ENCODE results near the gene NDUFA9.

The NDUFA9 gene

DNA sequence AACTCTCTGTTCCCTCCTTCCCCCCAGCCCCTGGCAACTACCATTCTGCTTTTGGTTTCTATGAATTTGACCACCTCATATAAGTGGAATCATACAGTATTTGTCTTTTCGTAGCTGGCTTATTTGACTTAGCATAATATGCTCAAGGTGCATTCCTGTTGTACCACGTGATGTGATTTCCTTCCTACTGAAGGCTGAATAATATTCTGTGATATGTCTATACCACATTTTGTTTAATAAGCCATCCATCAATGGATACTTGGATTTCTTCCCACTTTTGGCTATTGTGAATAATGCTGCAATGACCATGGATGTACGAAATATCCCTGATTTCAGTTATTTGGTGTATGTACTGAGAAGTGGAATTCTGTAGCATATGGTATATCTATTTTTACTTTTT, 16.3 kb downstream of the NDUFA9 start (continued):
- TF ChIP-seq, protein P1, sequence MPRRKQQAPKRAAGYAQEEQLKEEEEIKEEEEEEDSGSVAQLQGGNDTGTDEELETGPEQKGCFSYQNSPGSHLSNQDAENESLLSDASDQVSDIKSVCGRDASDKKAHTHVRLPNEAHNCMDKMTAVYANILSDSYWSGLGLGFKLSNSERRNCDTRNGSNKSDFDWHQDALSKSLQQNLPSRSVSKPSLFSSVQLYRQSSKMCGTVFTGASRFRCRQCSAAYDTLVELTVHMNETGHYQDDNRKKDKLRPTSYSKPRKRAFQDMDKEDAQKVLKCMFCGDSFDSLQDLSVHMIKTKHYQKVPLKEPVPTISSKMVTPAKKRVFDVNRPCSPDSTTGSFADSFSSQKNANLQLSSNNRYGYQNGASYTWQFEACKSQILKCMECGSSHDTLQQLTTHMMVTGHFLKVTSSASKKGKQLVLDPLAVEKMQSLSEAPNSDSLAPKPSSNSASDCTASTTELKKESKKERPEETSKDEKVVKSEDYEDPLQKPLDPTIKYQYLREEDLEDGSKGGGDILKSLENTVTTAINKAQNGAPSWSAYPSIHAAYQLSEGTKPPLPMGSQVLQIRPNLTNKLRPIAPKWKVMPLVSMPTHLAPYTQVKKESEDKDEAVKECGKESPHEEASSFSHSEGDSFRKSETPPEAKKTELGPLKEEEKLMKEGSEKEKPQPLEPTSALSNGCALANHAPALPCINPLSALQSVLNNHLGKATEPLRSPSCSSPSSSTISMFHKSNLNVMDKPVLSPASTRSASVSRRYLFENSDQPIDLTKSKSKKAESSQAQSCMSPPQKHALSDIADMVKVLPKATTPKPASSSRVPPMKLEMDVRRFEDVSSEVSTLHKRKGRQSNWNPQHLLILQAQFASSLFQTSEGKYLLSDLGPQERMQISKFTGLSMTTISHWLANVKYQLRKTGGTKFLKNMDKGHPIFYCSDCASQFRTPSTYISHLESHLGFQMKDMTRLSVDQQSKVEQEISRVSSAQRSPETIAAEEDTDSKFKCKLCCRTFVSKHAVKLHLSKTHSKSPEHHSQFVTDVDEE (CRISPR knock-in tag; IDR thresholded peaks at IDR 0.05), result no peak
- TF ChIP-seq ZNF8 (CRISPR knock-in tag; IDR thresholded peaks at IDR 0.05) (no peak), PPARA (CRISPR knock-in tag; IDR thresholded peaks at IDR 0.05; ENCODE audit: borderline replicate concordance) (no peak), ISL1 (CRISPR knock-in tag; IDR thresholded peaks at IDR 0.05) (no peak)

DNA sequence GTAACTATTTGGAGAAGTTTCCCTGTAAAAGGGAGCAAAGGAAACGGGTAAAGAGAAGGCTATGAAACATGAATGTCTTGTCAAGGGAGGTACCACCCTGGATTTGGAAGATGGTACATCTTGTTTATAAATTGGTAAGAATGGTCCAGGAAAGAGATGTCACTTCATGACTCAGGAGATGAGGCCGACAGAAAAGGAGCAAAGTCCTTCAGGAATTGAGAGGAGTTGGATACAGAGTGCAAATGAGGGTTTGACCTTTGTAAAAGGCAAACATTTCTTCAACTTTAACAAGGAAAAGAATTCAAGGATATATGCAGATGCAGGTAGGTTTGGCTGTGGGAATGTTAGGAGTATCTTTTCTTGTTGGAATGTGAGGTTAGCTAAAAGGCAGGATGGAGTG, 30.8 kb downstream of the NDUFA9 start:
- ATAC-seq, result no peak
- no peak for TF ChIP-seq ZNF565 (CRISPR knock-in tag; conservative IDR thresholded peaks at IDR 0.05; ENCODE audit: low read depth)
- TF ChIP-seq ISL1 (CRISPR knock-in tag; IDR thresholded peaks at IDR 0.05), result no peak
- TF ChIP-seq, protein P2, sequence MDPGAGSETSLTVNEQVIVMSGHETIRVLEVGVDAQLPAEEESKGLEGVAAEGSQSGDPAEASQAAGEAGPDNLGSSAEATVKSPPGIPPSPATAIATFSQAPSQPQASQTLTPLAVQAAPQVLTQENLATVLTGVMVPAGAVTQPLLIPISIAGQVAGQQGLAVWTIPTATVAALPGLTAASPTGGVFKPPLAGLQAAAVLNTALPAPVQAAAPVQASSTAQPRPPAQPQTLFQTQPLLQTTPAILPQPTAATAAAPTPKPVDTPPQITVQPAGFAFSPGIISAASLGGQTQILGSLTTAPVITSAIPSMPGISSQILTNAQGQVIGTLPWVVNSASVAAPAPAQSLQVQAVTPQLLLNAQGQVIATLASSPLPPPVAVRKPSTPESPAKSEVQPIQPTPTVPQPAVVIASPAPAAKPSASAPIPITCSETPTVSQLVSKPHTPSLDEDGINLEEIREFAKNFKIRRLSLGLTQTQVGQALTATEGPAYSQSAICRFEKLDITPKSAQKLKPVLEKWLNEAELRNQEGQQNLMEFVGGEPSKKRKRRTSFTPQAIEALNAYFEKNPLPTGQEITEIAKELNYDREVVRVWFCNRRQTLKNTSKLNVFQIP (CRISPR knock-in tag; IDR thresholded peaks at IDR 0.05; ENCODE audit: borderline replicate concordance, low read depth), result no peak
- TF ChIP-seq ARNTL (CRISPR knock-in tag; IDR thresholded peaks at IDR 0.05; ENCODE audit: borderline replicate concordance, low read depth), result no peak
- no peak for TF ChIP-seq PPARA (CRISPR knock-in tag; IDR thresholded peaks at IDR 0.05; ENCODE audit: borderline replicate concordance)
- TF ChIP-seq CSDC2 (CRISPR knock-in tag; IDR thresholded peaks at IDR 0.05), result no peak
- TF ChIP-seq, protein P3, sequence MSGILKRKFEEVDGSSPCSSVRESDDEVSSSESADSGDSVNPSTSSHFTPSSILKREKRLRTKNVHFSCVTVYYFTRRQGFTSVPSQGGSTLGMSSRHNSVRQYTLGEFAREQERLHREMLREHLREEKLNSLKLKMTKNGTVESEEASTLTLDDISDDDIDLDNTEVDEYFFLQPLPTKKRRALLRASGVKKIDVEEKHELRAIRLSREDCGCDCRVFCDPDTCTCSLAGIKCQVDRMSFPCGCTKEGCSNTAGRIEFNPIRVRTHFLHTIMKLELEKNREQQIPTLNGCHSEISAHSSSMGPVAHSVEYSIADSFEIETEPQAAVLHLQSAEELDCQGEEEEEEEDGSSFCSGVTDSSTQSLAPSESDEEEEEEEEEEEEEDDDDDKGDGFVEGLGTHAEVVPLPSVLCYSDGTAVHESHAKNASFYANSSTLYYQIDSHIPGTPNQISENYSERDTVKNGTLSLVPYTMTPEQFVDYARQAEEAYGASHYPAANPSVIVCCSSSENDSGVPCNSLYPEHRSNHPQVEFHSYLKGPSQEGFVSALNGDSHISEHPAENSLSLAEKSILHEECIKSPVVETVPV (CRISPR knock-in tag; IDR thresholded peaks at IDR 0.05), result no peak
- TF ChIP-seq TOX (CRISPR knock-in tag; IDR thresholded peaks at IDR 0.05; ENCODE audit: borderline replicate concordance), result no peak
- no peak for TF ChIP-seq ZFP30 (CRISPR knock-in tag; IDR thresholded peaks at IDR 0.05)
- no peak for TF ChIP-seq BACH2 (CRISPR knock-in tag; IDR thresholded peaks at IDR 0.05; ENCODE audit: borderline replicate concordance)

DNA sequence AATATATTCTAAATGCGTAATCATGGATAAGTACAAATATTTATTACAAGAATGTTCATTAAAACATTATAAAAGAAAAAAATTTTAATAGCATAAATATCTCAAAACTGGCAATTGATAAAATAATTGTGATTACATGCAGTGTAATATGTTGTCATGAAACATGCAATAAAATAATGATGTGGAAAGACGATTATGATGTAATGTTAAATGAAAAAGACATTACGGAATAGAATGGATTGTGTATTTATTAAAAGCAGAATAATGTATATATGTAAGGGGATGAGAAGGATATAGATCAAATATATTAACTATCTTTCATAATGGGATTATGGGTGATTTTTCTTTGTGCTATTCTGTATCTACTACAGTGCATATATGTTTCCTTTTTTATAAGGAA, 32.8 kb downstream of the NDUFA9 start:
- TF ChIP-seq ARNTL (CRISPR knock-in tag; IDR thresholded peaks at IDR 0.05; ENCODE audit: borderline replicate concordance, low read depth), result no peak
- TF ChIP-seq, protein P1 (CRISPR knock-in tag; IDR thresholded peaks at IDR 0.05), result no peak
- TF ChIP-seq TOX (CRISPR knock-in tag; IDR thresholded peaks at IDR 0.05; ENCODE audit: borderline replicate concordance), result no peak
- TF ChIP-seq ZNF70 (CRISPR knock-in tag; IDR thresholded peaks at IDR 0.05), result no peak
- TF ChIP-seq PPARA (CRISPR knock-in tag; IDR thresholded peaks at IDR 0.05; ENCODE audit: borderline replicate concordance), result no peak
- no peak for ATAC-seq

DNA sequence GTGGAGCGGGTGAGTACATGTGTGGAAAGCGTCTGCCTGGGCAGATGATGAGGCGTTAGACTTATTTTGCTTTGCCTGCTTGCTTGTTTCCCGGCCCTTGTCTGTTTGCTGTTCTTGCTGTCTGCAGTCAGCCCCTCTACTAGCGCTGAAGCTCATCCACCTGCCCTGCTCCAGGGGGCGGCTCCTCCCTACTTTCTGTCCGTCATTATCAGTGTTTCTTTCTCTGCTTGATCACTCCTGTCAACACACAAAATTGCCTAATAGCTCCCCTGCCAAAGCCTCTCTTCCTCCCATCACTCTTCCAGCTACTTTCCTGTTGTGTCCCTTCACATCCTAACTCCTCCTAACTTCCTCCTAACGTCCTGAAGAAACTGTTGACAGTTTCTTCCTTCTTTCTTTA, 36.4 kb downstream of the NDUFA9 start:
- TF ChIP-seq, protein P4, sequence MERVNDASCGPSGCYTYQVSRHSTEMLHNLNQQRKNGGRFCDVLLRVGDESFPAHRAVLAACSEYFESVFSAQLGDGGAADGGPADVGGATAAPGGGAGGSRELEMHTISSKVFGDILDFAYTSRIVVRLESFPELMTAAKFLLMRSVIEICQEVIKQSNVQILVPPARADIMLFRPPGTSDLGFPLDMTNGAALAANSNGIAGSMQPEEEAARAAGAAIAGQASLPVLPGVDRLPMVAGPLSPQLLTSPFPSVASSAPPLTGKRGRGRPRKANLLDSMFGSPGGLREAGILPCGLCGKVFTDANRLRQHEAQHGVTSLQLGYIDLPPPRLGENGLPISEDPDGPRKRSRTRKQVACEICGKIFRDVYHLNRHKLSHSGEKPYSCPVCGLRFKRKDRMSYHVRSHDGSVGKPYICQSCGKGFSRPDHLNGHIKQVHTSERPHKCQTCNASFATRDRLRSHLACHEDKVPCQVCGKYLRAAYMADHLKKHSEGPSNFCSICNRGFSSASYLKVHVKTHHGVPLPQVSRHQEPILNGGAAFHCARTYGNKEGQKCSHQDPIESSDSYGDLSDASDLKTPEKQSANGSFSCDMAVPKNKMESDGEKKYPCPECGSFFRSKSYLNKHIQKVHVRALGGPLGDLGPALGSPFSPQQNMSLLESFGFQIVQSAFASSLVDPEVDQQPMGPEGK (CRISPR knock-in tag; IDR thresholded peaks at IDR 0.05; ENCODE audit: borderline replicate concordance), result no peak
- TF ChIP-seq ZNF70 (CRISPR knock-in tag; IDR thresholded peaks at IDR 0.05) (no peak), TCF4 (CRISPR knock-in tag; IDR thresholded peaks at IDR 0.05; ENCODE audit: borderline replicate concordance) (no peak), ZNF565 (CRISPR knock-in tag; conservative IDR thresholded peaks at IDR 0.05; ENCODE audit: low read depth) (no peak), TOX (CRISPR knock-in tag; IDR thresholded peaks at IDR 0.05; ENCODE audit: borderline replicate concordance) (no peak), ISL1 (CRISPR knock-in tag; IDR thresholded peaks at IDR 0.05) (no peak), ESRRG (CRISPR knock-in tag; IDR thresholded peaks at IDR 0.05) (no peak), GLIS3 (CRISPR knock-in tag; IDR thresholded peaks at IDR 0.05) (no peak), ZC3H10 (CRISPR knock-in tag; IDR thresholded peaks at IDR 0.05) (no peak), OSR1 (CRISPR knock-in tag; IDR thresholded peaks at IDR 0.05) (no peak)
- TF ChIP-seq, protein P5, sequence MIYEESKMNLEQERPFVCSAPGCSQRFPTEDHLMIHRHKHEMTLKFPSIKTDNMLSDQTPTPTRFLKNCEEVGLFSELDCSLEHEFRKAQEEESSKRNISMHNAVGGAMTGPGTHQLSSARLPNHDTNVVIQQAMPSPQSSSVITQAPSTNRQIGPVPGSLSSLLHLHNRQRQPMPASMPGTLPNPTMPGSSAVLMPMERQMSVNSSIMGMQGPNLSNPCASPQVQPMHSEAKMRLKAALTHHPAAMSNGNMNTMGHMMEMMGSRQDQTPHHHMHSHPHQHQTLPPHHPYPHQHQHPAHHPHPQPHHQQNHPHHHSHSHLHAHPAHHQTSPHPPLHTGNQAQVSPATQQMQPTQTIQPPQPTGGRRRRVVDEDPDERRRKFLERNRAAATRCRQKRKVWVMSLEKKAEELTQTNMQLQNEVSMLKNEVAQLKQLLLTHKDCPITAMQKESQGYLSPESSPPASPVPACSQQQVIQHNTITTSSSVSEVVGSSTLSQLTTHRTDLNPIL (CRISPR knock-in tag; IDR thresholded peaks at IDR 0.05; ENCODE audit: low read depth), result no peak
- ATAC-seq, result no peak
